HUES6 (cell line): ENCODE results near the gene MYMK.

Experiments used
- H3K27ac ChIP-seq: 2 replicates; pipeline ENCODE4 v1.7.0; 2013; ENCODE audit warnings: low read depth, mild to moderate bottlenecking, low read length, inconsistent platforms
- H3K27me3 ChIP-seq: 2 replicates; pipeline ENCODE4 v1.6.1; 2013; ENCODE audit warnings: low read length; ENCODE audit not compliant: control insufficient read depth, insufficient read depth
- H3K36me3 ChIP-seq: 2 replicates; pipeline ENCODE4 v1.6.1; 2013; ENCODE audit warnings: low read length; ENCODE audit not compliant: control insufficient read depth, insufficient read depth
- H3K4me1 ChIP-seq: 2 replicates; pipeline ENCODE4 v1.6.1; 2013; ENCODE audit warnings: low read length; ENCODE audit not compliant: control insufficient read depth, insufficient read depth
- H3K4me3 ChIP-seq: 2 replicates; pipeline ENCODE4 v1.5.1; 2013; ENCODE audit warnings: low read depth, low read length
- H3K9ac ChIP-seq: one replicate; pipeline ENCODE4 v1.6.1; 2013; ENCODE audit warnings: mild to moderate bottlenecking, low read length
- H3K9me3 ChIP-seq: 2 replicates; pipeline ENCODE4 v1.6.1; 2013; ENCODE audit warnings: low read depth, low read length; ENCODE audit not compliant: control insufficient read depth, insufficient read depth

The MYMK gene

DNA sequence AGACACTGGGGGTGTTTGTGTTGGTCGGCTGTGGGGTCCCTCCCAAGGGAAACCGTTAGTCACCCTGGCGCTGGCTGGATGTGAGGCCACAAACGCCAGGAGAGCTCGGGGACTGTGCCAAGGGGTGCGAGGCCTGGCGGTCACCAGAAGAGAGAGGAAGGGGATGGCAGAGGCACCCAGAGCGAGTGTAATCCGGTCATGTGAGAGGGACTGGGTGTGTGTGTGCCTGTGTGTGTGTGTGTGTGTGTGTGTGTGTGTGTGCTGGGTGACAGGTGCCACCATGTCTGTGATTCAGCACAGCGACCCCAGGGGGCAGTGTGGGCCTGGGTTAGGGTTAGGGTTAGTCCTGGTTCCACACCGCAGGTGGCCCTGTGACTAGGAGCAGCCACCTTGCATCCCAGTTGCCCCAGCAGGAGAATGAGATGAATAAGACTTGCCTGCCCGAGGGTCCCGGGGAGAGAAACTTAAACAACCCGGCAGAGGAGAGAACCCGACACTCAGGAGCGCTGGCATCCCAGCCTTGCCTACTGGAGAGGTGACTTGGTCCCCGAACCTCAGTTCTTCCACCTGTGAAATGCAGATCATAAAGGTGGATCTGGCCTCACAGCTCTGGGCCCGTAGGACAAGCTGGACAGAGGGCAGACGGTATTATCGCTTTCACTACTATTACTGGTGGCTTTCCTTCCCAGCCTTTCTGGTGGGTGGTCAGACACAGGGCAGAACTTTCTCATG is 8.3 kb upstream of the MYMK start:
- Histone ChIP-seq H3K9me3 (no peaks in the 10 kb centered on the region), H3K4me3 (no peak overlapping the region), H3K4me1 (peaks cover 25% of the 10 kb centered on the region), H3K27me3 (peaks cover 20% of the 10 kb centered on the region), H3K9ac (no peak overlapping the region), H3K27ac (no peak overlapping the region), H3K36me3 (no peaks in the 10 kb centered on the region)

DNA sequence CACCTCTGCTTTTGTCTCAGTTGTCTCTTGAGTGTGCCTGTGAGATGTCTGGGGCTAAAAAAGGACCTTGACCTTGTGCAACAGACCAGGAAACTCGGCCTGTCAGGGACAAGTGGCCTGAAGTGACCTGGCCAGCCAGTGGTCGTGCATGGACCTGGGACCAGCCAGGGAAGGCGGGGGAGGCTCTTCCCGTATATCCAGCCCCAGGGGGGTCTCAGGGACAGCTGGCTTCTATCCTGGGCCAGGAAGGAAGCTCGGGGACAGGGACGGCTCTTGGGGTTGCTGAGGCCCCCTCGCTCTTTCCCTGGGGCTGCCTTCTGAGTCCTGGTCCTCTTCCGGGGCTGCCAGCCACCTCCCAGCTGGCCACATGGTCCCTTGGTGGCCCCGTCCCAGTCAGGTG is 6.5 kb upstream of the MYMK start:
- H3K9ac ChIP-seq: no peak overlapping the region
- peaks cover 20% of the 10 kb centered on the region for H3K27me3 ChIP-seq
- no peak overlapping the region for H3K27ac ChIP-seq
- H3K4me3 ChIP-seq: no peak overlapping the region
- peaks cover 43% of the 10 kb centered on the region for H3K4me1 ChIP-seq
- no peaks in the 10 kb centered on the region for H3K36me3 ChIP-seq
- no peaks in the 10 kb centered on the region for H3K9me3 ChIP-seq

DNA sequence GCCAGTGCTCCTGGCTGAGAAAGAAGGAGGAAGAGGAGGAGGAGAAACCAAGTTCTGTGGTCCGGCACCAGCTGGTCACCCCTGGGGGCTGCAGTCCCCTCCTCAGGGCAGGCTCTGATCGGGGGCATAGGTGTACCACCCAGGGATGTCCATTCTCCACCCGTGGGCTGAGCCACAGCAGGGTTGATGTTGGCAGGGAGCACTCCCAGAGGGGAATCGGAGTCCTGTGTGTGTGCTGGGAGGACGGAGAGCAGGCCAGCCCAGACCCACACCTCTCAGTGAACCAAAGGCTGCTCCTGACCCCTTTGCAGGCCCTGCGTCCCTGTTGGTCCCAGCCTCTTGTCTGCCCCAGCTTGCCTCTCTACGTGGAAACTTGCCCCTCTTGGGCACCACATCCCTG is 5.1 kb upstream of the MYMK start:
- no peak overlapping the region for H3K27ac ChIP-seq
- no peak overlapping the region for H3K9ac ChIP-seq
- H3K27me3 ChIP-seq: peaks cover 11% of the 10 kb centered on the region
- peaks cover 49% of the 10 kb centered on the region for H3K4me1 ChIP-seq
- H3K9me3 ChIP-seq: no peaks in the 10 kb centered on the region
- no peak overlapping the region for H3K4me3 ChIP-seq
- no peaks in the 10 kb centered on the region for H3K36me3 ChIP-seq

DNA sequence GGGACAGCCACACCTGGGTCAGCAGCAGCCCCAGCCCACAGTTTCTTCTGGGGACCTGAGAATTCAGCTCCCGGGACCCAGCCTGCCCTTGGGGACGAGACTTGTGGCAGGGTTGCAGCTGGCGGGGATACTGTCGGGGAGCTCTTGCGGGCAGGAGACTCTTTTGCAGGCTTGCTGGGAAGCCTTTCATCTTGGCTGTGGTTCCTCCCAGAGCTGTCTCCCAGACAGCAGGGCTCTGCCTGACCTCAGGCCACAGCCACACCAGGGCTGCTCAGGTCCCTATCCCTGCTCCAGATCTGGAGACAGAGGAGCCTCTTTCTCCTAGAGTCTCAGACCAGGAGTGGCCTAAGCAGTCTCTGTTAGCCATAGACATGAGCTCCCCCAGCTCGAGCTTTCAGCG is 4.7 kb upstream of the MYMK start:
- Histone ChIP-seq H3K27me3 (peaks cover 9% of the 10 kb centered on the region), H3K9ac (no peak overlapping the region), H3K36me3 (no peaks in the 10 kb centered on the region), H3K4me3 (no peak overlapping the region), H3K27ac (no peak overlapping the region), H3K9me3 (no peaks in the 10 kb centered on the region), H3K4me1 (peaks cover 49% of the 10 kb centered on the region)

DNA sequence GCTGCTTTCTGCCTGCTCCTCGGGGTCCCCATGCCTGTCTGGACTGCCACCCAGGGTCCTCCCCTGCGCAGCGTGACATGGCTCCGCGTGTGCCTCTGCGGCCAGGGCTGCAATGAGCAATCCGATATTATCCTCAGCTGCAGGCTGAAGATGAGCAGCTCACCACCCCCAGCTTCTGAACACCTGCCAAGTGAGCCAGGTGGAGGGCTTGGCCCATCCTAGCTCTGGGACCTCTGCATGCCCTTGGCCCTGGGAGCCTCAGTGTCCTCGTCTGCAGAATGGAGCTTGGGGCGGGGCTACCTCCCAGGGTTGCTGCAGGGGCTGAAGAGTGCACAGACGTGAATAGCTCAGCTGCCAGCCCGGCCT is 4.1 kb upstream of the MYMK start:
- no peaks in the 10 kb centered on the region for H3K9me3 ChIP-seq
- peaks cover 5% of the 10 kb centered on the region for H3K27me3 ChIP-seq
- H3K36me3 ChIP-seq: no peaks in the 10 kb centered on the region
- no peak overlapping the region for H3K9ac ChIP-seq
- no peak overlapping the region for H3K27ac ChIP-seq
- no peak overlapping the region for H3K4me3 ChIP-seq
- peaks cover 44% of the 10 kb centered on the region for H3K4me1 ChIP-seq

DNA sequence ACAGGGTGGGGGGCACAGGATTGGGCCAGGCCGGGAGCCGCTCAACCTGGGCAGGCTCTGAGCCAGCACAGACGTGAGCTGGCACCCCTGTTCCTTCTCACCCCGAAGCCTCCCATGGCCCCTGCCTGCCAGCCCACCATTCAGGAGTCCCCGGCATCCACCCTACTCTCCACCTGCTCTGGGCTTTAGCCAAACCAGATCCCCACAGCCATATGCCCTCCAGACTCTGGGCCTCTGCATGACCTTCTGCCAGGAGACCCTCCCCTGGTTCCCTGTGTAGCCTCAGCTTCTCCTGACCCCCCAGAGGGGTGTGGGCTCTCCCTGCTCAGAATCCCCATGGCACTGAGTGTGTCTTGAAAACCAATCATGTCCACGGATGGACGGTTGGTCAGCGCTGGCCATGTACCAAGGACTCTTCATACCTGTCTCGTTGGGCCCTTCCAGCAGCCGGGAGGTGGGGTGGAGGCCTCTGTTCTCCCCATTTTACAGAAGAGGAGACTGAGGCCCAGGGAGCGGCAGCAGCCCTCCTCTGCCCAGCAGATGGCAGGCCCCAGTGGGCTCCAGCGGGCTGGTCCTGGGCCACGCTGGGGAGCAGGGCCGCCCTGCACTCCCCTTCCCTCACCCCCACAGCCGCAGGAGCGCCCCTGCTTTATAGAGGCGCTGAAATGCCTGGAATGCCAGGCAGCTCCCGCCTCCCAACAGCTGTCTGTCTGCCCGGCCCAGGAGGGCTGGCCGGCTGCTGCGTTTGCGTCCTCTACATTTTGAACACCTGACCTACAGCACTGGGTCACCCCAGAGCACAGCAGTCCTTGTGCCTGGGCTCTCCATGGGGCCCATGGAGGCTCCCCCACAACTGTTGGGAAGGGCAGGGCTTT is 3.5 kb upstream of the MYMK start:
- H3K9ac ChIP-seq: no peak overlapping the region
- H3K27ac ChIP-seq: no peak overlapping the region
- no peak overlapping the region for H3K4me3 ChIP-seq
- no peaks in the 10 kb centered on the region for H3K9me3 ChIP-seq
- H3K27me3 ChIP-seq: no peaks in the 10 kb centered on the region; the same call in 1 of the 2 replicates
- peaks cover 38% of the 10 kb centered on the region for H3K4me1 ChIP-seq
- no peaks in the 10 kb centered on the region for H3K36me3 ChIP-seq

DNA sequence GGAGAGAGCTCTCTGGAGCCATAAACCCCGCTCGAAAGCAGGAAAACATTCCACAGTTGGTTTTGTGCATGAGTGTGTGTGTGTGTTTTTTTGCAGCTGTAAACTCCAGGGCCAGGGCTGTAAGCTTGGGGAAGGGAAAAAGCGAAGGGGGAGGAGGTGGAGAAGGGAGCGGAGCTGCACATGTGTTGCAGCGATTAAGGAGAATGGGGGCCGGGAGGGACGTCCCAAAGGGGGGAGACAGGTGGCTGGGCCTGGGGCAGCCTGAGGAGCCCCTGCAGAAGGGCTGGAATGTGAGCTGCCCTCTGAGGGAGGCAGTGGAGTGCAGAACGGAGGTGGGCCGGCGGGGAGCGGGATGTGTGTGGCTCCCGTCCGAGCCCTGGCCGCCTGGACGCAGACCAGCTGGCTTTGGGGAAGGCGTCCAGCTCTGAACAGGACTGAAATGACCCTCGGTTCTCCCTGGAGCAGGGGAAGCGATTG is 2.7 kb upstream of the MYMK start:
- no peaks in the 10 kb centered on the region; the same call in 1 of the 2 replicates for H3K27me3 ChIP-seq
- no peaks in the 10 kb centered on the region for H3K9me3 ChIP-seq
- H3K36me3 ChIP-seq: no peaks in the 10 kb centered on the region
- peaks cover 38% of the 10 kb centered on the region for H3K4me1 ChIP-seq
- H3K4me3 ChIP-seq: no peak overlapping the region
- no peak overlapping the region for H3K9ac ChIP-seq
- H3K27ac ChIP-seq: 0 out of 2 replicates have a peak overlapping the region, but pooled peaks have one; percentile 52

DNA sequence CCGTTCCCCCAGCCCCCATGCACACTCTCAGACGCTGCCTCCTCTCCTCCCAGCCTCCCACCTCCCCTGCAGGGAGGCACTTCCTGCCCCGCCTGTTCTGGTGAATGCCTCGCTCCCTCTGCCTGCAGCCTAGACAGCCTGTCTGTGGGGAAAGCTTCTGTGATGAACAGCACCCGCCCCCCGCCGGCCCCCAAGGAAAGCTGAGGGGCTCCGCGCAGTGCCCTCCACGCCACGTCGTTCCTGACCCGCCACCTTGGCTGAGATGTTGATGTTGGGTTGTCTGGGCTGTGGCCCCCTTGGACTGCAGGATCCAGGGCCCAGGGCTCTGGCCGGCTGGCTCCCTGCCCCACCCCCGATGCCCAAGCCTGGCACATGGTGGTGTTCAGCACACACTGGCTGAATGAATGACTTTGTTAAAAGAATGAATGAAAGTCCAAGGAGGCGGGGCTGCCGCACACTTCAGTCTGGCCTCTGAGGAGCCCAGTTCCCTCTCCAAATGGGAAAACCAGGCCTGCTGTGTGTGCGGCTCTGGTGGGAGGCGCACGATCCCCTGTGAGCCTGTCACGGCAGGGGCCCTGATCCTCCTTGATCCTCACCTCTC is 2.1 kb upstream of the MYMK start:
- H3K36me3 ChIP-seq: no peaks in the 10 kb centered on the region
- no peak overlapping the region; the same call in 1 of the 2 replicates for H3K4me3 ChIP-seq
- no peaks in the 10 kb centered on the region for H3K9me3 ChIP-seq
- peak overlapping the region; percentile 53 for H3K9ac ChIP-seq
- H3K27ac ChIP-seq: peak overlapping the region; percentile 52; the same call in 1 of the 2 replicates
- H3K27me3 ChIP-seq: no peaks in the 10 kb centered on the region; the same call in 1 of the 2 replicates
- H3K4me1 ChIP-seq: peaks cover 38% of the 10 kb centered on the region

DNA sequence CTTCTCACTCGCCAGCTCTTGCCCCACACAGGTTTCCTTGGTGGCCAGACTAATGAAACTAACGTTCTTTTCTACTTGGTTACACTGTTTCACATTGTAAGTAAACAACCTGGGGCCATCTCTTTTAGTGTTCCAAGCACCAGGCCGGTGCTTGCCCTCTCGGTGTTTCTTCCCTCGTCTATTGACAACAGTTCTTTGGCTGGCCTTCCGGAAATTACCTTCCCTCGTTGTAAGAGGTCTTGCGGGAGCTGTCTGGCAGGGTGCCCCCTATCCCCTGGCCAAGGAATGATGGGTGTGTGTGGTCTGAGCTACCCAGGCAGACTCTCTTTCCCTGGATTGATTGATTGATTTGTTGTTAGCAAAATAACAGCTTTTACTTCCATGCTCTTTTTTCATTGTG is 918 bp upstream of the MYMK start:
- no peaks in the 10 kb centered on the region for H3K9me3 ChIP-seq
- peaks cover 38% of the 10 kb centered on the region for H3K4me1 ChIP-seq
- no peak overlapping the region for H3K27ac ChIP-seq
- H3K9ac ChIP-seq: no peak overlapping the region
- H3K36me3 ChIP-seq: no peaks in the 10 kb centered on the region
- no peak overlapping the region for H3K4me3 ChIP-seq
- no peaks in the 10 kb centered on the region; the same call in 1 of the 2 replicates for H3K27me3 ChIP-seq

DNA sequence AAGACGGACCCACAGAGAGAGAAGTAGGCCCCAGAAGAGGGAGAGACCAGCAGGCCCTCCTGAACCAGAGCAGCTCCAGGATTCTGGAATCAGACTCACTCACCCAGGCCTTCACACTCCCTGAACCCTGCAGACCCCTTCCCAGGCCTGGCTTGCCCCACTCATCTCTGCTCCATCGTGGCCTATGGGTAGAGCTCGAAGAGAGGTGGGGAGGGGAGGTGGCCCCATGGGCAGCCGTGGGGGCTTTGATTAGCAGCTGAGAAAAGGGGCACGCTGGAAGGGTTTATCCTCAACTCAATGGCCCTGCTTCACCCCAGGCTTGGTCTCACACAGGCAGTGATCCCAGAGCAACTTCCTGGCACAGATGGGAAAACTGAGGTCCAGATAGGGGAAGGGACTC is 613 bp downstream of the MYMK start:
- H3K4me1 ChIP-seq: peaks cover 37% of the 10 kb centered on the region
- no peak overlapping the region for H3K9ac ChIP-seq
- H3K9me3 ChIP-seq: no peaks in the 10 kb centered on the region
- H3K27me3 ChIP-seq: no peaks in the 10 kb centered on the region
- no peak overlapping the region for H3K27ac ChIP-seq
- no peak overlapping the region for H3K4me3 ChIP-seq
- H3K36me3 ChIP-seq: no peaks in the 10 kb centered on the region

DNA sequence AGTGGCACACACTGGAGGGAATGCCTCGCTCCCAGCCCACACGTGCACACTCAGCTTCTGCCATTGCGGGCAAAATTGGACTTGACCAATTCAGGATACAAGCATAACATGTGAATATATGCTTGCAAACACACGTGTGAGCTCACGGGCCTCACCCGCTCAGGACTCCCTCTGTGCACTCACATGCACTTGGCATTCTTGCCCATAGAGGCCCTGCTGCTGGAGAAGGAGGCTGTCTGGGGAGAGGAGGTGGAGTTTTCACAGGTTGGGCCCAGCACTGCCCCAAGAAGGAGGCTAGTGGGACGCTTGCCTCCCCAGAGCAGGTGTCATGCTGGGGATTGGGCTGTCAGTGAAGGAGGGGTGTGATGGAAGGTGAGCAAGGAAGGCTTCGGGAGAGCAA is 1.7 kb downstream of the MYMK start:
- Histone ChIP-seq H3K27ac (no peak overlapping the region), H3K27me3 (no peaks in the 10 kb centered on the region), H3K4me3 (no peak overlapping the region), H3K9me3 (no peaks in the 10 kb centered on the region), H3K36me3 (no peaks in the 10 kb centered on the region), H3K4me1 (peaks cover 27% of the 10 kb centered on the region), H3K9ac (no peak overlapping the region)
